Spinal cord (tissue), 10 donors: ENCODE data around the gene TRAPPC6A. TPM values are rescaled to one million over a fixed set of nuclear protein-coding genes. Genes with fewer than 3 reads are reported as not detected.

Source experiments
- DNase-seq, 6 donors: peaks; one replicate each; pipeline versions ENCODE4 v3.0.0 to v3.0.0-alpha.2; 2013 to 2015; ENCODE audit warnings: low spot score in 6 of 6, low read depth in 4 of 6
- H3K27ac ChIP-seq: one replicate; pipeline ENCODE4 v1.5.1; 2013; ENCODE audit warnings: low read depth, low read length, control low read depth
- H3K27me3 ChIP-seq: one replicate; pipeline ENCODE4 v1.6.1; 2013; ENCODE audit warnings: low read length; ENCODE audit not compliant: control insufficient read depth, insufficient read depth
- H3K36me3 ChIP-seq: one replicate; pipeline ENCODE4 v1.6.1; 2013; ENCODE audit warnings: low read length; ENCODE audit not compliant: control insufficient read depth, insufficient read depth
- H3K4me1 ChIP-seq: one replicate; pipeline ENCODE4 v1.6.1; 2013; ENCODE audit warnings: low read length; ENCODE audit not compliant: control insufficient read depth, insufficient read depth
- H3K4me3 ChIP-seq: one replicate; pipeline ENCODE4 v1.5.1; 2013; ENCODE audit warnings: low read depth, low read length, control low read depth
- H3K9me3 ChIP-seq: one replicate; pipeline ENCODE4 v1.6.1; 2013; ENCODE audit warnings: low read length; ENCODE audit not compliant: control insufficient read depth, insufficient read depth
- WGBS: methylation state at CpG from one replicate; pipeline ENCODE4 v1.1.5; 2013; ENCODE audit warnings: missing lambda C conversion rate; ENCODE audit not compliant: insufficient coverage; 5-methylcytosine and 5-hydroxymethylcytosine counted together
- polyA plus RNA-seq, 2 donors: library from polyadenylated mRNA; unstranded; fragments of 120-200 nt; gene quantifications; one replicate each; pipeline ENCODE4 v1.2.1, GENCODE V29; 2013; ENCODE audit not compliant: insufficient read length in 2 of 2
- total RNA-seq, 2 donors: library from RNA; depleted of rRNA in 1 of 2; stranded (reverse); fragments of 120-200 nt in 1 of 2; fragments of >200 nt in 1 of 2; gene quantifications; one replicate each; pipeline versions ENCODE4 v1.2.3 to v1.2.4, GENCODE V29; 2013 to 2014
- donor health status: healthy.

The TRAPPC6A gene
- total and polyA plus RNA-seq, 4 donors, result 7.0 to 26.2 (median 22.5) TPM

DNA sequence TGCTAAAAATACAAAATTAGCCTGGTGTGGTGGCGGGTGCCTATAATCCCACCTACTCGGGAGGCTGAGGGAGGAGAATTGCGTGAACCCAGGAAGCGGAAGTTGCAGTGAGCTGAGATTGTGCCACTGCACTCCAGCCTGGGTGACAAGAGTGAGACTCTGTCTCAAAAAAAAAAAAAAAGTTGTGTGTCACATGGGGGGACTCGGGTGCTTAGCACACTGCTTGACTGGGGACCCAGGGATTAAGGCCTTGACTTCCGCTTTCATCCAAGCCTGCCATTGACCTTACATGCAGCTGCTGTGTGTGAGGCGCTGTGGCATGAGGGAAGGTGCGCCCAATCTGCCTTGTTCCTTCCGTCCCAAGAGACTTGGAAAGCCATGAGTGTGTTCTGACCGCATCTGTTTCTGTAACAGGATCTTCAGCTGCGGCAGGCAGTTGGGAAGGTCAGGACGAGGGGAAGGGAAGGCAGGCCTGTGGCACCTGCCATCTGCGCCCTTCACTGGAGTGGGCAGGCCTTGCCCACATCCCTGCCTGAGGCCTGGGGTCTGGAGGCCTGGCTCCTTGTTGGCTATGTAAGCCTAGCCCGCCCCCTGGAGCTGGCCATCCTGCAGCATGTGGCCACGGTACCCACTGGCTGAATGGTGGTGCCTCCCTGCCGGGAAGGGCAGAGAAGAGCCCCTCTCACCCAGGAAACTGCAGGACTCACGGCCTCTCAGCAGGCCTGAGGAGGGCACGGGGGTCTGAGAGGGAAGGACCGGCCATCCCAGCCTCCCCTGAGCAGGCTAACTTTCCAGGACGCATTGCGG is 62.0 kb downstream of the TRAPPC6A start:
- H3K4me3 ChIP-seq, result no peak overlapping the region
- no peak for DNase-seq
- 90% methylated on average over 18 of the region's 21 CpGs for WGBS
- H3K4me1 ChIP-seq, result peaks cover 32% of the 10 kb centered on the region
- no peaks in the 10 kb centered on the region for H3K9me3 ChIP-seq
- H3K36me3 ChIP-seq, result peaks cover 19% of the 10 kb centered on the region
- no peaks in the 10 kb centered on the region for H3K27me3 ChIP-seq
- no peak overlapping the region for H3K27ac ChIP-seq

DNA sequence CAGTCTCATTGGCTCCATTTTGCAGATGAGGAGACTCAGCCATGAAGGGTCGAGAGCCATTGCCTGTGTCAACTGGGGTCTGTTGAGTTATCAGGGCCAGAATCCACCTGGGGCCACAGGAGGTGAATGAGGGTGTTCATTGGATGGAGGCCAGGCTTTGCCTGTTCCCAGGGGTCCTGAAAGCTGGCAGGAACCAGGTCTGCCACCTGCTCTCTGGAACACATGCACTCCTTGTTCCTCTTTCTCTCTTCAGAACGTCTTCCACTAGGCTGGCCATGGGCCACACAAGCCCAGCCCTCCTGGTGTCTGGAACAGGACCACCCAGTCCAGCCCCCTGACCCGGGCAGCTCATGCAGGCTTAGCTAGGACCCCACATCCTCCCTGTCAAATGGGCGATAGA is 63.9 kb downstream of the TRAPPC6A start:
- Histone ChIP-seq H3K36me3 (peaks cover 20% of the 10 kb centered on the region), H3K27ac (no peak overlapping the region), H3K4me3 (no peak overlapping the region), H3K27me3 (no peaks in the 10 kb centered on the region), H3K4me1 (peaks cover 32% of the 10 kb centered on the region), H3K9me3 (no peaks in the 10 kb centered on the region)
- DNase-seq, result no peak
- WGBS, result 71% methylated on average over 1 of the region's 4 CpGs

DNA sequence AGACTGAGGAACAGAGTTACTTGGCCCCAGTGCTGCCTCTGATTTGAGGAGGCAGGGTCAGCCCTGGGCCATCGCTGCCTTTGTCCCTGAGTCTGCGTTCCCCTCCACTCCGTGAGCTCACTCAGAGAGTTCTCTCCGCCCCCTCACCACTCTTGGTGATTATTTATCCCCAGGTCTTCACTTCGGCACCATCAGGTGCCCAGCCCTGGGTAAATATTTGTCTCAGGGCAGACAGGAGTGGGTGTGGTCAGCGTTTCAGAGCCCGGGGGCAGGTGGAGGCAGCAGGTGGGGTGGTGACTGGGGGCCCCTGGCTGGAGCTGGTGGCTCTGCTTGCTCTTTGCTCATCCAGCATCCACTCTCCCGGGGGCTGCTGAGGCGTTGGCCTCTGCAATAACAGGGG is 64.4 kb downstream of the TRAPPC6A start:
- Histone ChIP-seq H3K4me1 (peaks cover 29% of the 10 kb centered on the region), H3K27ac (no peak overlapping the region), H3K9me3 (no peaks in the 10 kb centered on the region), H3K36me3 (peaks cover 18% of the 10 kb centered on the region), H3K4me3 (no peak overlapping the region), H3K27me3 (no peaks in the 10 kb centered on the region)
- no peak for DNase-seq
- 84% methylated on average over 6 of the region's 9 CpGs for WGBS

Other genes with a start within 250 kb of the TRAPPC6A start
- under 1 TPM in 1 of 2 donors, not detected in 1; 0.22 TPM for gene APOC4, start 236.0 kb downstream of the TRAPPC6A start, total RNA-seq
- gene APOC4, start 236.0 kb downstream of the TRAPPC6A start, polyA plus RNA-seq, result not detected
- gene APOC2, start 232.2 kb downstream of the TRAPPC6A start, total RNA-seq, result 10 to 100 TPM; 10.1 to 14.8 TPM
- gene APOC2, start 232.2 kb downstream of the TRAPPC6A start, polyA plus RNA-seq, result 10 to 100 TPM; 26.9 to 35.8 TPM
- gene CLPTM1, start 222.9 kb downstream of the TRAPPC6A start, total RNA-seq, result 10 to 100 TPM; 53.9 to 64.3 TPM
- 100 to 1,000 TPM; 157 to 158 TPM for gene CLPTM1, start 222.9 kb downstream of the TRAPPC6A start, polyA plus RNA-seq
- gene RELB, start 176.8 kb downstream of the TRAPPC6A start, total RNA-seq, result 1 to 10 TPM; 2.4 to 2.9 TPM
- 1 to 10 TPM; 3.9 to 4.0 TPM for gene RELB, start 176.8 kb downstream of the TRAPPC6A start, polyA plus RNA-seq
- gene CLASRP, start 139.2 kb downstream of the TRAPPC6A start, total RNA-seq, result 10 to 100 TPM; 11.6 to 35.0 TPM
- 10 to 100 TPM; 60.6 to 97.3 TPM for gene CLASRP, start 139.2 kb downstream of the TRAPPC6A start, polyA plus RNA-seq
- gene ZNF296, start 101.8 kb downstream of the TRAPPC6A start, total RNA-seq, result under 1 TPM; 0.22 to 0.69 TPM
- 1 to 10 TPM; 2.7 to 3.4 TPM for gene ZNF296, start 101.8 kb downstream of the TRAPPC6A start, polyA plus RNA-seq
- gene GEMIN7, start 99.0 kb downstream of the TRAPPC6A start, total RNA-seq, result 10 to 100 TPM; 14.4 to 15.4 TPM
- gene GEMIN7, start 99.0 kb downstream of the TRAPPC6A start, polyA plus RNA-seq, result 10 to 100 TPM; 24.0 to 27.4 TPM
- 10 to 100 TPM; 14.4 to 25.8 TPM for gene PPP1R37, start 85.1 kb downstream of the TRAPPC6A start, total RNA-seq
- 10 to 100 TPM; 37.2 to 39.6 TPM for gene PPP1R37, start 85.1 kb downstream of the TRAPPC6A start, polyA plus RNA-seq
- gene NKPD1, start 17.3 kb downstream of the TRAPPC6A start, total RNA-seq, result under 1 TPM; 0.44 to 0.99 TPM
- gene NKPD1, start 17.3 kb downstream of the TRAPPC6A start, polyA plus RNA-seq, result 1 to 10 TPM; 1.1 to 1.4 TPM
- gene BLOC1S3, start 547 bp upstream of the TRAPPC6A start, total RNA-seq, result 1 to 10 TPM; 2.3 to 3.0 TPM
- gene BLOC1S3, start 547 bp upstream of the TRAPPC6A start, polyA plus RNA-seq, result 10 to 100 TPM; 13.7 to 15.1 TPM
- gene EXOC3L2, start 67.2 kb upstream of the TRAPPC6A start, total RNA-seq, result 1 to 10 TPM in 1 of 2 donors, under 1 TPM in 1; 0.99 to 2.9 TPM
- gene EXOC3L2, start 67.2 kb upstream of the TRAPPC6A start, polyA plus RNA-seq, result under 1 TPM; 0.19 to 0.92 TPM
- 10 to 100 TPM; 27.2 to 41.5 TPM for gene MARK4, start 73.0 kb upstream of the TRAPPC6A start, total RNA-seq
- gene MARK4, start 73.0 kb upstream of the TRAPPC6A start, polyA plus RNA-seq, result 100 to 1,000 TPM in 1 of 2 donors, 10 to 100 TPM in 1; 83.9 to 105 TPM
- under 1 TPM; 0.94 to 0.99 TPM for gene CKM, start 144.6 kb upstream of the TRAPPC6A start, total RNA-seq
- 1 to 10 TPM in 1 of 2 donors, under 1 TPM in 1; 0.76 to 3.4 TPM for gene CKM, start 144.6 kb upstream of the TRAPPC6A start, polyA plus RNA-seq
- 1 to 10 TPM in 1 of 2 donors, under 1 TPM in 1; 0.17 to 1.1 TPM for gene KLC3, start 162.5 kb upstream of the TRAPPC6A start, total RNA-seq
- gene KLC3, start 162.5 kb upstream of the TRAPPC6A start, polyA plus RNA-seq, result 1 to 10 TPM in 1 of 2 donors, under 1 TPM in 1; 0.44 to 1.4 TPM
- gene ERCC2, start 192.3 kb upstream of the TRAPPC6A start, total RNA-seq, result 10 to 100 TPM; 14.6 to 14.8 TPM
- 10 to 100 TPM; 41.5 to 47.0 TPM for gene ERCC2, start 192.3 kb upstream of the TRAPPC6A start, polyA plus RNA-seq
- 1 to 10 TPM in 1 of 2 donors, under 1 TPM in 1; 0.59 to 3.5 TPM for gene PPP1R13L, start 226.8 kb upstream of the TRAPPC6A start, total RNA-seq
- 1 to 10 TPM; 1.6 to 2.5 TPM for gene PPP1R13L, start 226.8 kb upstream of the TRAPPC6A start, polyA plus RNA-seq
- gene POLR1G, start 228.4 kb upstream of the TRAPPC6A start, total RNA-seq, result 1 to 10 TPM; 2.3 to 8.6 TPM
- gene POLR1G, start 228.4 kb upstream of the TRAPPC6A start, polyA plus RNA-seq, result 1 to 10 TPM; 8.9 to 9.5 TPM
- gene ERCC1, start 245.7 kb upstream of the TRAPPC6A start, total RNA-seq, result 10 to 100 TPM; 45.3 to 93.8 TPM
- 10 to 100 TPM; 86.0 to 98.1 TPM for gene ERCC1, start 245.7 kb upstream of the TRAPPC6A start, polyA plus RNA-seq